ENCODE data around the gene SYNE2.

Gene SYNE2

GRCh38 chr14:64232944-64233343 is 380.1 kb downstream of the SYNE2 start:
- FAIRE-seq (no peak), DNase-seq (ENCODE audit: insufficient read length, low spot score) (no peak)

GRCh38 chr14:64233531-64234190 is 380.9 kb downstream of the SYNE2 start:
- FAIRE-seq: no peak
- DNase-seq (ENCODE audit: insufficient read length, low spot score): no peak

- no peak for DNase-seq (ENCODE audit: insufficient read length, low spot score)
- FAIRE-seq: peak; percentile 28
These were observed 382.3 kb downstream of the SYNE2 start for GRCh38 chr14:64234877-64235651.

- peak; percentile 94 for FAIRE-seq
- DNase-seq (ENCODE audit: insufficient read length, low spot score): peak; percentile 52
These were observed 383.1 kb downstream of the SYNE2 start for GRCh38 chr14:64235652-64236640.

- FAIRE-seq (no peak), DNase-seq (ENCODE audit: insufficient read length, low spot score) (no peak)
These were observed 385.2 kb downstream of the SYNE2 start for GRCh38 chr14:64238049-64238448.

GRCh38 chr14:64238631-64239030 is 385.8 kb downstream of the SYNE2 start:
- FAIRE-seq: no peak
- DNase-seq (ENCODE audit: insufficient read length, low spot score): no peak

GRCh38 chr14:64244279-64244678 is 391.5 kb downstream of the SYNE2 start:
- DNase-seq (ENCODE audit: insufficient read length, low spot score) (no peak), FAIRE-seq (no peak)

GRCh38 chr14:64245491-64245890 is 392.7 kb downstream of the SYNE2 start:
- DNase-seq (ENCODE audit: insufficient read length, low spot score) (no peak), FAIRE-seq (no peak)

- DNase-seq (ENCODE audit: insufficient read length, low spot score) (no peak), FAIRE-seq (no peak)
These were observed 393.9 kb downstream of the SYNE2 start for GRCh38 chr14:64246688-64247087.

GRCh38 chr14:64247195-64247594 is 394.4 kb downstream of the SYNE2 start:
- DNase-seq (ENCODE audit: insufficient read length, low spot score) (no peak), FAIRE-seq (no peak)

GRCh38 chr14:64248689-64249088 is 395.9 kb downstream of the SYNE2 start:
- FAIRE-seq (no peak), DNase-seq (ENCODE audit: insufficient read length, low spot score) (no peak)

GRCh38 chr14:64249363-64249762 is 396.6 kb downstream of the SYNE2 start:
- FAIRE-seq (no peak), DNase-seq (ENCODE audit: insufficient read length, low spot score) (no peak)

GRCh38 chr14:64253672-64254071 is 400.9 kb downstream of the SYNE2 start:
- no peak for DNase-seq (ENCODE audit: insufficient read length, low spot score)
- FAIRE-seq: peak; percentile 26

GRCh38 chr14:64255756-64256155 is 403.0 kb downstream of the SYNE2 start:
- DNase-seq (ENCODE audit: insufficient read length, low spot score) (no peak), FAIRE-seq (no peak)

GRCh38 chr14:64260418-64260817 is 407.6 kb downstream of the SYNE2 start:
- FAIRE-seq (no peak), DNase-seq (ENCODE audit: insufficient read length, low spot score) (no peak)

GRCh38 chr14:64265222-64265621 is 412.4 kb downstream of the SYNE2 start:
- DNase-seq (ENCODE audit: insufficient read length, low spot score) (no peak), FAIRE-seq (no peak)

- peak; percentile 76 for FAIRE-seq
- no peak for DNase-seq (ENCODE audit: insufficient read length, low spot score)
These were observed 413.4 kb downstream of the SYNE2 start for GRCh38 chr14:64266239-64266638.

- FAIRE-seq (no peak), DNase-seq (ENCODE audit: insufficient read length, low spot score) (no peak)
These were observed 419.2 kb downstream of the SYNE2 start for GRCh38 chr14:64272019-64272418.
